Ascending aorta (tissue), 2 donors: ENCODE data around the gene SERPINB2. TPM values are rescaled to one million over a fixed set of nuclear protein-coding genes. Genes with fewer than 3 reads are reported as not detected.

Experiments
- DNase-seq, 2 donors: peaks; one replicate each; pipeline ENCODE4 v3.0.0-alpha.2; 2019; ENCODE audit warnings: low spot score in 2 of 2
- H3K27ac ChIP-seq, 2 donors: fragments of 200-600 bp; sonication (generic); one replicate each; pipeline ENCODE4 v1.5.1; 2016 to 2017; ENCODE audit warnings: mild to moderate bottlenecking in 1 of 2
- H3K27me3 ChIP-seq: fragments of 200-600 bp; sonication (generic); one replicate; pipeline ENCODE4 v1.5.1; 2017
- H3K36me3 ChIP-seq, 2 donors: fragments of 200-600 bp; sonication (generic); one replicate each; pipeline ENCODE4 v1.5.1; 2016
- H3K4me1 ChIP-seq, 2 donors: fragments of 200-600 bp; sonication (generic); one replicate each; pipeline ENCODE4 v1.5.1; 2016 to 2017; ENCODE audit warnings: mild to moderate bottlenecking in 1 of 2
- H3K4me3 ChIP-seq, 2 donors: fragments of 200-600 bp; sonication (generic); one replicate each; pipeline ENCODE4 v1.5.1; 2016 to 2017; ENCODE audit warnings: mild to moderate bottlenecking in 1 of 2
- H3K9me3 ChIP-seq, 2 donors: fragments of 200-600 bp; sonication (generic); one replicate each; pipeline ENCODE4 v1.5.1; 2016
- intact Hi-C: fragments of 100-400 bp; cut with DNase I; formaldehyde crosslinking; loops from one replicate; pipeline ENCODE4 v1.15.1; 2023
- total RNA-seq: library from RNA; depleted of rRNA; stranded (reverse); fragments of >200 nt; gene quantifications from one replicate; pipeline ENCODE4 v1.1.0, GENCODE V29; 2016
- TF ChIP-seq, protein P1 (sequence below), 3 experiments: fragments of 200-600 bp in 2 of 3; fragments of 450-650 bp in 1 of 3; sonication (generic) in 2 of 3; IDR thresholded peaks; one replicate each; pipeline ENCODE4 v1.5.1; 2016 to 2019; ENCODE audit warnings: antibody characterized with exemption in 3 of 3, mild to moderate bottlenecking in 1 of 3, moderate library complexity in 1 of 3

Gene SERPINB2
- total RNA-seq, 1 donor from 2014 or later = not detected

DNA sequence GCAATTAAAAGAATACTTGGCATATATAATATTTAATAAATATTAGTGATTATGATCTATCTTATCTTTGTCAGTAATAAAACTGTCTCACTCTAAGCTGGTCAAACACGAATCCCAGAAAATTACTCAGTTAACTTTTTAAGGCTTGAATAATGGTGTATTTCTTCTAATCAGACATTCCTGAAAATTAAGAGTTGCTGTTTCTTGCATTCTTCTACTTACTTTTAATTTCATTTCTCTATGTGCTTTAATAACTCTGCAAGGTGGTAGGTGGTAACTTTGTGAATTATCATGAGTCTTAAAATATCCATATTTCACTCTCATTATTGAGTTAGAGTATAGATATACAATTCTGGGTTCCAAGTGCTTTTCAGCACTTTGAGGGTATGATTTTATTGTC, 17.2 kb downstream of the SERPINB2 start:
- TF ChIP-seq, protein P1, sequence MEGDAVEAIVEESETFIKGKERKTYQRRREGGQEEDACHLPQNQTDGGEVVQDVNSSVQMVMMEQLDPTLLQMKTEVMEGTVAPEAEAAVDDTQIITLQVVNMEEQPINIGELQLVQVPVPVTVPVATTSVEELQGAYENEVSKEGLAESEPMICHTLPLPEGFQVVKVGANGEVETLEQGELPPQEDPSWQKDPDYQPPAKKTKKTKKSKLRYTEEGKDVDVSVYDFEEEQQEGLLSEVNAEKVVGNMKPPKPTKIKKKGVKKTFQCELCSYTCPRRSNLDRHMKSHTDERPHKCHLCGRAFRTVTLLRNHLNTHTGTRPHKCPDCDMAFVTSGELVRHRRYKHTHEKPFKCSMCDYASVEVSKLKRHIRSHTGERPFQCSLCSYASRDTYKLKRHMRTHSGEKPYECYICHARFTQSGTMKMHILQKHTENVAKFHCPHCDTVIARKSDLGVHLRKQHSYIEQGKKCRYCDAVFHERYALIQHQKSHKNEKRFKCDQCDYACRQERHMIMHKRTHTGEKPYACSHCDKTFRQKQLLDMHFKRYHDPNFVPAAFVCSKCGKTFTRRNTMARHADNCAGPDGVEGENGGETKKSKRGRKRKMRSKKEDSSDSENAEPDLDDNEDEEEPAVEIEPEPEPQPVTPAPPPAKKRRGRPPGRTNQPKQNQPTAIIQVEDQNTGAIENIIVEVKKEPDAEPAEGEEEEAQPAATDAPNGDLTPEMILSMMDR (IDR thresholded peaks at IDR 0.05) = no peak
- H3K36me3 ChIP-seq = no peaks in the 10 kb centered on the region
- no peaks in the 10 kb centered on the region for H3K9me3 ChIP-seq
- no peak overlapping the region for H3K4me3 ChIP-seq
- DNase-seq = no peak
- H3K27me3 ChIP-seq = no peaks in the 10 kb centered on the region
- no peaks in the 10 kb centered on the region for H3K4me1 ChIP-seq
- no peak overlapping the region for H3K27ac ChIP-seq
- intact Hi-C loops = no loop called here

DNA sequence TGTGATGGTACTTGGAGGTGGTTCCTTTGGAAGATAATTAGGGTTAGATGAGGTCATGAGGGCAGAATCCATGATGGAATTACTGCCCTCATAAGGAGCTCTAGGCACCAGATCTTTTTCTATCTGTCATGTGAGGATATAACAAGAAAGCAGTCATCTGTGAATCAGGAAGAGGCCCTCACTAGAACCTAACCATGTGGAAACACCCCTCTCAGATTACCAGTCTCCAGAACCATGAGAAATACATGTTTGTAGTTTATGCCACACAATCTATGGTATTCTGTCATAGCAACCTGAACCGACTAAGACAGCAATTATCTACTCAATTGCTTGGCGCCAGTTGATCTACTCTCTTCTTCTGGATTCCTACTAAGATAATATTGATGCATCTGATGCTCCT, 17.9 kb downstream of the SERPINB2 start:
- no peak overlapping the region for H3K4me3 ChIP-seq
- no peaks in the 10 kb centered on the region for H3K27me3 ChIP-seq
- TF ChIP-seq, protein P1 (IDR thresholded peaks at IDR 0.05) = no peak
- H3K4me1 ChIP-seq = no peaks in the 10 kb centered on the region
- no peak for DNase-seq
- no peaks in the 10 kb centered on the region for H3K36me3 ChIP-seq
- no peak overlapping the region for H3K27ac ChIP-seq
- intact Hi-C loops = no loop called here
- no peaks in the 10 kb centered on the region for H3K9me3 ChIP-seq

DNA sequence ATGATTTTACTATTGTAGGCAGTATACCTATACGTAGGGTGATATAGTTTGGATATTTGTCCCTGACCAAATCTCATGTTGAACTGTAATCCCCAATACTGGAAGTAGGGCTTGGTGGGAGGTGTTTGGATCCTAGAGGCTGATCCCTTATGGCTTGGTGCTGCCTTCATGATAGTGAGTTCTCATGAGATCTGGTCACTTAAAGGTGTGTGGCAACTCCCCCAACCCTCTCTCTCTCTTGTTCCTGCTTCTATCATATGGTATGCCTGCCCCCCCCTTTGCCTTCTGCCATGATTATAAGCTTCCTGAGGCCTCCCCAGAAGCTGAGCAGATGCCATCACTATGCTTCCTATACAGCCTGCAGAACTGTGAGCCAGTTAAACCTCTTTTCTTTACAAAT, 18.6 kb downstream of the SERPINB2 start:
- DNase-seq = no peak
- intact Hi-C loops = no loop called here
- no peaks in the 10 kb centered on the region for H3K36me3 ChIP-seq
- no peaks in the 10 kb centered on the region for H3K9me3 ChIP-seq
- no peak overlapping the region for H3K27ac ChIP-seq
- H3K27me3 ChIP-seq = no peaks in the 10 kb centered on the region
- H3K4me3 ChIP-seq = no peak overlapping the region
- TF ChIP-seq, protein P1 (IDR thresholded peaks at IDR 0.05) = no peak
- no peaks in the 10 kb centered on the region for H3K4me1 ChIP-seq

DNA sequence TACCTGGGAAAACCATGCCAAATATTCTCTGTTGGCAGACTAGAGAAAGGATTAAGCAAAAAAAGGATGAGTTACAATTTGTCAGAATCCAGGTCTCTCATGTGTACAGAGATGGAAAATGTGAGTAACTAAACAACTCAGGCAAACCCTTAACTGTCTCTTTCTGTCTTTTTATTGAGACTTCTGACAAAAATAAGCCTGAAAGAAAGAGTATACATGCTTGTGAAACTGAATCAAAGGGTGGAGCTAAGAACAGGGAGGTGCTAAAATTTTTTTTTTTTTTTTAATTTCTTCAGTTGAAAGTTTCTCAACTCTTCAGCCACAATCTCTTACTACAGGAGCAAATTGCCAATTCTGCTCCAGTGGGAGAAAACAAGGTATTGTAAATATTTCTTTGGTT, 20.2 kb downstream of the SERPINB2 start, which contains the start of gene SERPINB10:
Gene SERPINB10, plus strand, starts transcription at position 295 of the 400 bp plus-strand sequence. CDS start 7,553 bp downstream, outside the sequence.
- DNase-seq = no peak
- H3K27me3 ChIP-seq = no peaks in the 10 kb centered on the region
- H3K36me3 ChIP-seq = no peaks in the 10 kb centered on the region
- H3K4me1 ChIP-seq = no peaks in the 10 kb centered on the region
- H3K4me3 ChIP-seq = no peak within 1 kb of the TSS
- TF ChIP-seq, protein P1 (IDR thresholded peaks at IDR 0.05) = no peak
- H3K9me3 ChIP-seq = no peaks in the 10 kb centered on the region
- intact Hi-C loops = no loop called here
- H3K27ac ChIP-seq = no peak within 1 kb of the TSS

DNA sequence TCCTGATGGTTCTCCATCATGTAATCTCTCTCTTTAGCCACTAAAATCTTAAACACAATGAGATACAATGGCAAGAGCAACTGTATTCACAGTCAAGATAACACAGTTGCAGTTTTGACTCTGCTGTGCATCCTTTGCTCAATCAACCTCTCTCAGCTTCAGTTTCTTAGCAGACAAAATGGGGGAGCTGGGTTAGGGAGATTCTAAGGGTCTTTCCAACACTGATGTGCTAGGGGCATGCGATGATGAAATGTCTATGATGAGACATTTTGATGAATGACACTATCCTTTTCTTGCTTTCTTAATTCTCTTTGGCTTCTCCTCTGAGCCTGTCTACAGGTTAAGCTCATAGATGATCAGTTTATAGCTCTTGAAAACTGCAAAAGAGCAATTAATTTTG, 21.4 kb downstream of the SERPINB2 start:
- intact Hi-C loops = no loop called here
- H3K9me3 ChIP-seq = no peaks in the 10 kb centered on the region
- DNase-seq = no peak
- no peak overlapping the region for H3K27ac ChIP-seq
- no peaks in the 10 kb centered on the region for H3K36me3 ChIP-seq
- no peak overlapping the region for H3K4me3 ChIP-seq
- TF ChIP-seq, protein P1 (IDR thresholded peaks at IDR 0.05) = no peak
- no peaks in the 10 kb centered on the region for H3K27me3 ChIP-seq
- H3K4me1 ChIP-seq = no peaks in the 10 kb centered on the region

DNA sequence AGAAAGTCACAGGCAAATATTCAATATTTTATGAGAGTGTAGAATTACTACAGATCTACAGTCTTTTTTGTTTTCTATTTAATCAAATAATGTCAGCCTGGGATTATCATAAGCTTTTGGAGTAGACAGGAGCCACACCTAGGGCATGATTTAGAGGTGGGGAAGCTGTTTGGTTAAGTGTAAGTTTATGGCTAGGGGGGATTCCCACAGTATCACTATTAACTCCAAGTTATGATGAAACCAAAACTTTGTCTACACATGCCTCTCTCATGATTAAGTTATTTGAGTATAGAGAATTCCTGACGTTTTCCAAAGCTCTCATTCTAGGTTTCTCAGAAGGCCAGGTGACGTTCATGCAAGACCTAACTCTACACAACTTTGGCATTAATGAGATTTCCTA, 22.4 kb downstream of the SERPINB2 start:
- no peak overlapping the region for H3K4me3 ChIP-seq
- H3K27me3 ChIP-seq = no peaks in the 10 kb centered on the region
- DNase-seq = no peak
- intact Hi-C loops = no loop called here
- no peaks in the 10 kb centered on the region for H3K4me1 ChIP-seq
- TF ChIP-seq, protein P1 (IDR thresholded peaks at IDR 0.05) = no peak
- H3K9me3 ChIP-seq = no peaks in the 10 kb centered on the region
- no peaks in the 10 kb centered on the region for H3K36me3 ChIP-seq
- no peak overlapping the region for H3K27ac ChIP-seq
